A673 (cell line): ENCODE data around the gene GALNT10.

ENCODE experiments used
- EZH2 ChIP-seq: fragments of 200-600 bp; sonication (generic); IDR thresholded peaks from 2 replicates; pipeline ENCODE4 v1.6.1; 2017; ENCODE audit warnings: borderline replicate concordance, low read depth, mild to moderate bottlenecking, mixed read lengths, antibody characterized with exemption, low read length; ENCODE audit not compliant: poor library complexity, severe bottlenecking
- TF ChIP-seq, protein P1 (sequence below): fragments of 300-800, 200-600 bp; sonication (generic); conservative IDR thresholded peaks from 2 replicates; pipeline ENCODE4 v1.5.1; 2017; ENCODE audit warnings: low read depth, mild to moderate bottlenecking, antibody characterized with exemption, low read length, moderate library complexity, mixed read lengths

DNA sequence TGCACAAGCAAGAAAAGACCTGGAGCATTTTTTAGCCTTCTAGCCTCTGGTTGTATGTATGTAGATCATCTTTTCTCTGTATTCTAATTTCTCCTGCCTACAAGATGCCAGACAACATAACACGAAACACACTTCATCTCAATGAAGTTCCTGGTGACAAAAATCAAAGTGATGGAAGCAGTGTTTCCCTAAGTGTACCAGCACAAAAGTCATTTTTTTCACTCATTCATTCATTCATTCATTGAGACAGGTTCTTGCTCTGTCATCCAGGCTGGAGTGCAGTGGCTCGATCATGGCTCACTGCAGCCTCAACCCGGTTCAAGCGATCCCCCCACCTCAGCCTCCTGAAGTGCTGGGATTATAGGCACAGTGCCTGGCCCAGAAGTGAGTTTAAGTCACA, 183.7 kb downstream of the GALNT10 start:
- TF ChIP-seq, protein P1, sequence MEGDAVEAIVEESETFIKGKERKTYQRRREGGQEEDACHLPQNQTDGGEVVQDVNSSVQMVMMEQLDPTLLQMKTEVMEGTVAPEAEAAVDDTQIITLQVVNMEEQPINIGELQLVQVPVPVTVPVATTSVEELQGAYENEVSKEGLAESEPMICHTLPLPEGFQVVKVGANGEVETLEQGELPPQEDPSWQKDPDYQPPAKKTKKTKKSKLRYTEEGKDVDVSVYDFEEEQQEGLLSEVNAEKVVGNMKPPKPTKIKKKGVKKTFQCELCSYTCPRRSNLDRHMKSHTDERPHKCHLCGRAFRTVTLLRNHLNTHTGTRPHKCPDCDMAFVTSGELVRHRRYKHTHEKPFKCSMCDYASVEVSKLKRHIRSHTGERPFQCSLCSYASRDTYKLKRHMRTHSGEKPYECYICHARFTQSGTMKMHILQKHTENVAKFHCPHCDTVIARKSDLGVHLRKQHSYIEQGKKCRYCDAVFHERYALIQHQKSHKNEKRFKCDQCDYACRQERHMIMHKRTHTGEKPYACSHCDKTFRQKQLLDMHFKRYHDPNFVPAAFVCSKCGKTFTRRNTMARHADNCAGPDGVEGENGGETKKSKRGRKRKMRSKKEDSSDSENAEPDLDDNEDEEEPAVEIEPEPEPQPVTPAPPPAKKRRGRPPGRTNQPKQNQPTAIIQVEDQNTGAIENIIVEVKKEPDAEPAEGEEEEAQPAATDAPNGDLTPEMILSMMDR, result no peak
- no peak for TF ChIP-seq EZH2
